Mesothelial cell of epicardium (in vitro differentiated cells): ENCODE results near the gene UTP15. TPM values are rescaled to one million over a fixed set of nuclear protein-coding genes. Genes with fewer than 3 reads are reported as not detected.

Experiments used
- DNase-seq, 2 experiments: peaks; one replicate each; pipeline ENCODE4 v3.0.0; 2021; ENCODE audit warnings: low spot score in 2 of 2; ENCODE audit not compliant: unreplicated experiment in 2 of 2
- H3K27ac Mint-ChIP-seq: 2 replicates; pipeline ENCODE4 v1.8.0; 2021; ENCODE audit warnings: mixed read lengths
- H3K27me3 Mint-ChIP-seq: 2 replicates; pipeline ENCODE4 v1.8.0; 2021; ENCODE audit warnings: low read depth, mixed read lengths
- H3K36me3 Mint-ChIP-seq: 2 replicates; pipeline ENCODE4 v1.8.0; 2021; ENCODE audit warnings: mixed read lengths
- H3K4me1 Mint-ChIP-seq: 2 replicates; pipeline ENCODE4 v1.8.0; 2021; ENCODE audit warnings: mixed read lengths
- H3K4me3 Mint-ChIP-seq: 2 replicates; pipeline ENCODE4 v1.8.0; 2021; ENCODE audit warnings: mild to moderate bottlenecking, moderate library complexity, mixed read lengths
- H3K9me3 Mint-ChIP-seq: 2 replicates; pipeline ENCODE4 v1.8.0; 2021; ENCODE audit warnings: mixed read lengths
- CTCF ChIP-seq: fragments of 200-600 bp; sonication (generic); IDR thresholded peaks from one replicate; pipeline ENCODE4 v1.5.0; 2021; ENCODE audit warnings: antibody characterized with exemption; ENCODE audit not compliant: unreplicated experiment
- total RNA-seq: library from RNA; stranded (reverse); gene quantifications from 3 replicates; pipeline ENCODE4 v1.2.1, GENCODE V29; 2021

Gene UTP15, protein sequence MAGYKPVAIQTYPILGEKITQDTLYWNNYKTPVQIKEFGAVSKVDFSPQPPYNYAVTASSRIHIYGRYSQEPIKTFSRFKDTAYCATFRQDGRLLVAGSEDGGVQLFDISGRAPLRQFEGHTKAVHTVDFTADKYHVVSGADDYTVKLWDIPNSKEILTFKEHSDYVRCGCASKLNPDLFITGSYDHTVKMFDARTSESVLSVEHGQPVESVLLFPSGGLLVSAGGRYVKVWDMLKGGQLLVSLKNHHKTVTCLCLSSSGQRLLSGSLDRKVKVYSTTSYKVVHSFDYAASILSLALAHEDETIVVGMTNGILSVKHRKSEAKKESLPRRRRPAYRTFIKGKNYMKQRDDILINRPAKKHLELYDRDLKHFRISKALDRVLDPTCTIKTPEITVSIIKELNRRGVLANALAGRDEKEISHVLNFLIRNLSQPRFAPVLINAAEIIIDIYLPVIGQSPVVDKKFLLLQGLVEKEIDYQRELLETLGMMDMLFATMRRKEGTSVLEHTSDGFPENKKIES
- total RNA-seq: 24.7 to 29.7 TPM (median 26.9 TPM) in 3 replicates

DNA sequence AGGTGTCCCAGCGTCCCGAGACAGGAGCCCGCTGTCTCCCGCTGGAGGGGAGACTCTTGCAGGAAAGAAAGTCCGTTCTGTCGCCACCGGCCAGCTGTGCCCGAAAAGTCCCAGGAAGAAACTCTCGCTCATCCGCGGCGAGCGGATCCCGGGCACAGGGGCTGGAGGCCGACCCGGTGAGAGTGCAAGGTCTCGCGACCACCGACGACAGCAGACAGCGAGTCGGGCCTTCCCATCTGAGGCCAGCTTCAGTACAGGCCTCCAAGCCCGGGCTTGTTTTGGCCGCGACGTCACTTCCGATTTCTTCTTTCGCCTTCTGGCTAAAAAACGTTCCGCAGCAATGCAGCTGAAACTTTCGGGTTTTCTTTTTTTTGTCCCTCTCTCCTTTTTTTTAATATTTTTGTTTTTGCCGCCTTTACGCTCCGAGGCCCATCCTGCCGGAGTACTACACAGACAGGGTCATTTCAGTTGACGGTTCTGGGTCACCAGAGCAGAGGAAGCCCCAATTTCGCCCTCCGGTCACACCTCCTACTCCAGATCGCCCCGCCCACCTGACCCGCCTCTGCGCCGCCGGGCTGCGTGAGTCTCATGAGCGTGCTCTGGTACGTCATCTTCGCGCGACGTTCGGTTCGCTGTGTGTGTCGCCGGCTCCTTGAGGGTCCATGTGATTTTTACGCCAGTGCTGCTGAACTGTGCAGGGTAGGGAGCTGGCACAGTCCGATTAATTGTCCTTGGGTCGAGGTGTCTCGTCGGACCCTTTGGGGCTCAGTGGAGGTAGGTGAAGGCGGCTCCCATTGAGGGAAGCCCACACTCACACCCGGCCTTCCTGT, at the start of gene UTP15, which contains the start of gene ANKRA2:
TSS of gene UTP15 (plus strand) at position 605 of the 830 bp plus-strand sequence. CDS start 1,602 bp downstream, outside the sequence.
TSS of gene ANKRA2 (minus strand) at position 501 of the 830 bp plus-strand sequence. CDS start 2,758 bp downstream, outside the sequence.
- H3K27me3 Mint-ChIP-seq: no peaks in the 10 kb centered on the region

GRCh38 chr5:73519531-73520283, 45.8 kb upstream of the UTP15 start:
- H3K9me3 Mint-ChIP-seq: no peaks in the 10 kb centered on the region
- TF ChIP-seq CTCF: peak; percentile 52
- DNase-seq: peak in 1 of 2 experiments; percentile 62
- no peak overlapping the region for H3K27ac Mint-ChIP-seq
- H3K4me3 Mint-ChIP-seq: no peak overlapping the region
- no peaks in the 10 kb centered on the region for H3K27me3 Mint-ChIP-seq
- peaks cover 8% of the 10 kb centered on the region for H3K4me1 Mint-ChIP-seq
- H3K36me3 Mint-ChIP-seq: no peaks in the 10 kb centered on the region

More for the DNA sequence above, at the start of gene UTP15, which contains the start of gene ANKRA2:
- peak; percentile 99 for DNase-seq
- no peaks in the 10 kb centered on the region for H3K9me3 Mint-ChIP-seq
- H3K27ac Mint-ChIP-seq: peak within 1 kb of the TSS; percentile 100
- H3K36me3 Mint-ChIP-seq: peaks cover 23% of the 10 kb centered on the region
- H3K4me1 Mint-ChIP-seq: peaks cover 23% of the 10 kb centered on the region
- no peak for TF ChIP-seq CTCF
- H3K4me3 Mint-ChIP-seq: peak within 1 kb of the TSS; percentile 97

GRCh38 chr5:73522989-73523388, 42.6 kb upstream of the UTP15 start:
- Mint-ChIP-seq H3K4me3 (no peak overlapping the region), H3K27me3 (no peaks in the 10 kb centered on the region), H3K27ac (no peak overlapping the region), H3K4me1 (peaks cover 2% of the 10 kb centered on the region), H3K36me3 (no peaks in the 10 kb centered on the region), H3K9me3 (no peaks in the 10 kb centered on the region)
- no peak for DNase-seq
- no peak for TF ChIP-seq CTCF

- Mint-ChIP-seq H3K27me3 (no peaks in the 10 kb centered on the region), H3K4me3 (no peak overlapping the region), H3K27ac (no peak overlapping the region), H3K9me3 (no peaks in the 10 kb centered on the region), H3K4me1 (peaks cover 2% of the 10 kb centered on the region), H3K36me3 (no peaks in the 10 kb centered on the region)
- no peak for DNase-seq
- TF ChIP-seq CTCF: no peak
Measured at GRCh38 chr5:73523861-73524260, 41.7 kb upstream of the UTP15 start.

GRCh38 chr5:73525606-73526203, 39.8 kb upstream of the UTP15 start:
- Mint-ChIP-seq H3K27ac (no peak overlapping the region), H3K27me3 (peaks cover 6% of the 10 kb centered on the region), H3K36me3 (no peaks in the 10 kb centered on the region), H3K4me3 (no peak overlapping the region), H3K4me1 (no peaks in the 10 kb centered on the region), H3K9me3 (no peaks in the 10 kb centered on the region)
- DNase-seq: no peak
- TF ChIP-seq CTCF: no peak
